Retinal pigment epithelial cell (primary cell): ENCODE measurements around the gene DNAJC16.
"Not testable (repeated sequence)": the region's sequence is repeated elsewhere in the genome, so short reads cannot be mapped to it uniquely, and the experiment has no call there.

ENCODE experiments used
- DNase-seq: peaks from one replicate; pipeline ENCODE4 v3.0.0-alpha.2; 2010; ENCODE audit warnings: low read depth
- H3K4me3 ChIP-seq: 2 replicates; pipeline ENCODE4 v1.5.1; 2011; ENCODE audit warnings: mild to moderate bottlenecking, low read length, control low read depth, moderate library complexity
- TF ChIP-seq, protein P1 (sequence below): conservative IDR thresholded peaks from 2 replicates; pipeline ENCODE4 v1.5.1; 2011; ENCODE audit warnings: low read depth, low read length, control low read depth, inconsistent platforms

The DNAJC16 gene

GRCh38 chr1:15509586-15509985 is 17.1 kb upstream of the DNAJC16 start:
- no peak for DNase-seq
- no peak overlapping the region for H3K4me3 ChIP-seq
- TF ChIP-seq, protein P1, sequence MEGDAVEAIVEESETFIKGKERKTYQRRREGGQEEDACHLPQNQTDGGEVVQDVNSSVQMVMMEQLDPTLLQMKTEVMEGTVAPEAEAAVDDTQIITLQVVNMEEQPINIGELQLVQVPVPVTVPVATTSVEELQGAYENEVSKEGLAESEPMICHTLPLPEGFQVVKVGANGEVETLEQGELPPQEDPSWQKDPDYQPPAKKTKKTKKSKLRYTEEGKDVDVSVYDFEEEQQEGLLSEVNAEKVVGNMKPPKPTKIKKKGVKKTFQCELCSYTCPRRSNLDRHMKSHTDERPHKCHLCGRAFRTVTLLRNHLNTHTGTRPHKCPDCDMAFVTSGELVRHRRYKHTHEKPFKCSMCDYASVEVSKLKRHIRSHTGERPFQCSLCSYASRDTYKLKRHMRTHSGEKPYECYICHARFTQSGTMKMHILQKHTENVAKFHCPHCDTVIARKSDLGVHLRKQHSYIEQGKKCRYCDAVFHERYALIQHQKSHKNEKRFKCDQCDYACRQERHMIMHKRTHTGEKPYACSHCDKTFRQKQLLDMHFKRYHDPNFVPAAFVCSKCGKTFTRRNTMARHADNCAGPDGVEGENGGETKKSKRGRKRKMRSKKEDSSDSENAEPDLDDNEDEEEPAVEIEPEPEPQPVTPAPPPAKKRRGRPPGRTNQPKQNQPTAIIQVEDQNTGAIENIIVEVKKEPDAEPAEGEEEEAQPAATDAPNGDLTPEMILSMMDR = no peak

GRCh38 chr1:15510611-15511405 is 15.8 kb upstream of the DNAJC16 start:
- DNase-seq = no peak
- TF ChIP-seq, protein P1 = no peak
- H3K4me3 ChIP-seq = no peak overlapping the region

DNA sequence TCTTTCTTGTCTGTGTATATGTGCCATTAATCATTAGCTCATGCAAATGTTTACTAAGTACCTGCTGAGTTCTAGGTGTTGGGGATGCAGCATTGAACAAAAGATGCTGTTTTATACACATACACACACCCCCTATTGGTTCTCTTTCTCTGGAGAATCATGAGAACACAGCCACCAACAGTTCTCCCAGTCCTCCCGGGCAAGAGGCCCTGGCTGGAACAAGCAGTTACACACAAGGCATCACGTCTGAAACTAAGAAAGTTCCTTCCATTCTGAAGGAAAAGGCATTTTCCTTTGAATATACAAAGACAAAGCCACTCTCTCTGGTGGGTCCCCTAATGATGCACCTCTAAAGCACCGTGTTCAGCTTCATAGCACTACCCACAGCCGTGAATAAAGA is 13.5 kb upstream of the DNAJC16 start:
- DNase-seq = no peak
- no peak overlapping the region for H3K4me3 ChIP-seq
- TF ChIP-seq, protein P1 = no peak

DNA sequence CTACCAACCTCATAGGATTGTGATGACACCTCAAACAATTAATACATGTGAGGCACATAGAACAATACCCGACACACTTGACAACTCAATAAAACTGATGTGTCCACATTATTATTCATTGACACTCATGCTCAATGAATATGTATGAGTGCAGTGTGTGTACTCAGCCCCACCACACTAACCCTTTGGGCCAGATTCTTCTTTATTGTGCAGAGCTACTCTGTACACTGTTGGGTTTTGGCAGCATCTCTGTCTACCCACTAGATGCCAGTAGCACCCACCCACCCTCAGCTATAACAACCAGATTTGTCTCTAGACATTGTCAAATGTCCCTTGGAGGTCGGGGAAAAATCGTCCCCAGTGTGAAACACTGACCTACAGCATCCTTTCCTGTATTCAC is 12.7 kb upstream of the DNAJC16 start:
- TF ChIP-seq, protein P1 = no peak
- no peak overlapping the region for H3K4me3 ChIP-seq
- no peak for DNase-seq

GRCh38 chr1:15514557-15514956 is 12.1 kb upstream of the DNAJC16 start:
- H3K4me3 ChIP-seq, DNase-seq: not testable (repeated sequence)

- H3K4me3 ChIP-seq = no peak overlapping the region
- TF ChIP-seq, protein P1 = no peak
- DNase-seq = no peak
Observed at GRCh38 chr1:15515022-15515663, 11.5 kb upstream of the DNAJC16 start.

- TF ChIP-seq, protein P1 = no peak
- DNase-seq = no peak
- no peak overlapping the region for H3K4me3 ChIP-seq
Observed at GRCh38 chr1:15519625-15520024, 7.0 kb upstream of the DNAJC16 start.

- H3K4me3 ChIP-seq, DNase-seq: not testable (repeated sequence)
Observed at GRCh38 chr1:15521206-15521906, 5.3 kb upstream of the DNAJC16 start.
